Nephron (organoid): ENCODE measurements around the gene GAL.

ENCODE experiments used
- H3K27ac Mint-ChIP-seq, 3 experiments: 2 replicates each; pipeline ENCODE4 v1.8.0; 2020; ENCODE audit warnings: mixed read lengths in 3 of 3, mild to moderate bottlenecking in 2 of 3, moderate library complexity in 1 of 3
- H3K27me3 Mint-ChIP-seq: 2 replicates; pipeline ENCODE4 v1.8.0; 2021; ENCODE audit warnings: low read depth, mild to moderate bottlenecking, moderate library complexity, mixed read lengths
- H3K36me3 Mint-ChIP-seq: 2 replicates; pipeline ENCODE4 v1.8.0; 2020; ENCODE audit warnings: low read depth, mixed read lengths
- H3K4me1 Mint-ChIP-seq: 2 replicates; pipeline ENCODE4 v1.8.0; 2020; ENCODE audit warnings: mixed read lengths
- H3K4me3 Mint-ChIP-seq, 3 experiments: 2 replicates each; pipeline ENCODE4 v1.8.0; 2020; ENCODE audit warnings: mild to moderate bottlenecking in 3 of 3, mixed read lengths in 3 of 3, moderate library complexity in 2 of 3
- H3K9me3 Mint-ChIP-seq: 2 replicates; pipeline ENCODE4 v1.8.0; 2020; ENCODE audit warnings: mixed read lengths
- CTCF ChIP-seq, 3 experiments: fragments of 200-600 bp; sonication (generic); IDR thresholded peaks; one replicate each; pipeline ENCODE4 v1.5.0; 2021; ENCODE audit warnings: antibody characterized with exemption in 3 of 3; ENCODE audit not compliant: unreplicated experiment in 3 of 3

Gene GAL

GRCh38 chr11:68727783-68728182 lies 43.4 kb downstream of the GAL start:
- Mint-ChIP-seq H3K4me3 (no peak overlapping the region), H3K4me1 (no peaks in the 10 kb centered on the region), H3K27ac (no peak overlapping the region), H3K9me3 (no peaks in the 10 kb centered on the region), H3K36me3 (no peaks in the 10 kb centered on the region), H3K27me3 (peaks cover 22% of the 10 kb centered on the region)
- no peak for TF ChIP-seq CTCF (IDR thresholded peaks at IDR 0.05; ENCODE audit: unreplicated experiment in 3 of 3)

- TF ChIP-seq CTCF (IDR thresholded peaks at IDR 0.05; ENCODE audit: unreplicated experiment in 3 of 3) = no peak
- Mint-ChIP-seq H3K4me3 (no peak overlapping the region), H3K4me1 (no peaks in the 10 kb centered on the region), H3K9me3 (no peaks in the 10 kb centered on the region), H3K27me3 (peaks cover 15% of the 10 kb centered on the region), H3K36me3 (no peaks in the 10 kb centered on the region), H3K27ac (no peak overlapping the region)
Measured at GRCh38 chr11:68734111-68734510, 49.8 kb downstream of the GAL start.

GRCh38 chr11:68735125-68735524 lies 50.8 kb downstream of the GAL start:
- no peaks in the 10 kb centered on the region for H3K36me3 Mint-ChIP-seq
- no peaks in the 10 kb centered on the region for H3K4me1 Mint-ChIP-seq
- H3K4me3 Mint-ChIP-seq = no peak overlapping the region
- H3K9me3 Mint-ChIP-seq = no peaks in the 10 kb centered on the region
- no peak overlapping the region for H3K27ac Mint-ChIP-seq
- H3K27me3 Mint-ChIP-seq = peaks cover 15% of the 10 kb centered on the region
- TF ChIP-seq CTCF (IDR thresholded peaks at IDR 0.05; ENCODE audit: unreplicated experiment in 3 of 3) = no peak

- TF ChIP-seq CTCF (IDR thresholded peaks at IDR 0.05; ENCODE audit: unreplicated experiment in 3 of 3) = no peak
- Mint-ChIP-seq H3K4me3 (no peak overlapping the region), H3K36me3 (no peaks in the 10 kb centered on the region), H3K4me1 (no peaks in the 10 kb centered on the region), H3K9me3 (no peaks in the 10 kb centered on the region), H3K27me3 (peaks cover 13% of the 10 kb centered on the region), H3K27ac (no peak overlapping the region)
Measured at GRCh38 chr11:68735646-68736045, 51.3 kb downstream of the GAL start.
